Measurements from ENCODE around the gene TMOD4. TPM values are rescaled to one million over a fixed set of nuclear protein-coding genes. Genes with fewer than 3 reads are reported as not detected.
A peak's percentile ranks its signal among the peaks of the same experiment; 100 is the strongest.

Gene TMOD4
- total and polyA plus RNA-seq, 9 of the 15 experiments (the other 6 are each of a cell fraction or from before 2014, with no cell fraction given), result 0.18 to 1.8 (median 1.1) TPM; not detected in 1

GRCh38 chr1:151196292-151196800 lies 20.6 kb upstream of the TMOD4 start:
- H3K4me1 ChIP-seq (replicated peaks in 1 of 2; ENCODE audit: control insufficient read depth in 2 of 2, insufficient read depth in 2 of 2, low read length in 2 of 2), result peaks cover 11 to 15% of the 10 kb centered on the region in 2 experiments; a peak in 4 of 5 replicates
- H3K4me2 ChIP-seq (ENCODE audit: insufficient read depth, low read length), result peak overlapping the region; percentile 27; the same call in 1 of the 2 replicates
- ChIA-PET CTCF (ENCODE audit: low intra/inter-chr PET ratio) (interaction anchor here (1.5 to 1.7 kb wide), 2 partner anchors 55 to 58 kb away, joined by 3 to 8 read pairs; partner anchors contain the start of gene PSMD4), POLR2A (interaction anchor here (1.0 kb wide), 1 partner anchor 87 kb away, joined by 3 read pairs; no protein-coding TSS in a partner anchor)
- H3K27ac ChIP-seq (ENCODE audit: extremely low read depth, low read depth, low read length), result peak overlapping the region; percentile 30; the same call in 2 of the 3 replicates
- peak overlapping the region in 1 of 2 experiments; percentile 44; a peak in 2 of 4 replicates for H3K9ac ChIP-seq (ENCODE audit: insufficient read depth in 1 of 2, low read depth in 2 of 2, low read length in 2 of 2)
- H2AFZ ChIP-seq (ENCODE audit: low read depth, low read length), result peak overlapping the region; percentile 96
- BruUV-seq (replicated peaks), result no TSS peak
- intact Hi-C loops (cut with micrococcal nuclease), result loop anchor here (1.0 to 10.0 kb wide), 3 partner anchors 55 to 188 kb away; no protein-coding TSS in a partner anchor
- FAIRE-seq (peak; percentile 74), DNase-seq (ENCODE audit: extremely low read depth in 1 of 4, low spot score in 3 of 4) (peak; percentile 29 to 82 (median 47)), ATAC-seq (peak; percentile 60)
- no peaks in the 10 kb centered on the region for H3K9me1 ChIP-seq (ENCODE audit: control insufficient read depth, insufficient read depth, low read length)
- peaks cover 27% of the 10 kb centered on the region for H3K79me2 ChIP-seq (ENCODE audit: control insufficient read depth, insufficient read depth, low read length)
- no peak overlapping the region for H3K4me3 ChIP-seq
- in situ Hi-C loops (cut with MboI), result no loop called here
- H3K9me3 ChIP-seq (replicated peaks; ENCODE audit: control insufficient read depth, insufficient read depth, low read depth, low read length), result no peaks in the 10 kb centered on the region
- H4K20me1 ChIP-seq (replicated peaks; ENCODE audit: control insufficient read depth, insufficient read depth, low read length), result no peaks in the 10 kb centered on the region
- H3K36me3 ChIP-seq (ENCODE audit: control insufficient read depth, insufficient read depth, low read length), result no peaks in the 10 kb centered on the region
- WGBS (ENCODE audit: insufficient coverage, low coverage, missing lambda C conversion rate), result 37% methylated on average over 14 of the region's 14 CpGs
- H3K27me3 ChIP-seq (ENCODE audit: control insufficient read depth in 2 of 2, insufficient read depth in 2 of 2, low read length in 2 of 2), result no peaks in the 10 kb centered on the region
- TF ChIP-seq REST (IDR thresholded peaks at IDR 0.05; ENCODE audit: borderline replicate concordance), result peak; percentile 65; the same call in 1 of the 2 replicates
- no peak for TF ChIP-seq REST (CRISPR knock-in tag; IDR thresholded peaks at IDR 0.05; ENCODE audit: low read depth)
- TF ChIP-seq IRF2 (CRISPR knock-in tag; IDR thresholded peaks at IDR 0.05), result no peak
- TF ChIP-seq SAFB2 (IDR thresholded peaks at IDR 0.05; ENCODE audit: borderline replicate concordance, low read depth, low read length, severe bottlenecking), result no peak
- peak; percentile 41; the same call in 1 of the 2 replicates for TF ChIP-seq CC2D1A (IDR thresholded peaks at IDR 0.05)
- no peak for TF ChIP-seq COPS2 (conservative IDR thresholded peaks at IDR 0.05)
- TF ChIP-seq CBX3 (IDR thresholded peaks at IDR 0.05; ENCODE audit: borderline replicate concordance in 1 of 2, low read length in 2 of 2), result 0 out of 3 replicates have a peak, but pooled peaks of 1 of the 2 experiments have one; percentile 38
- peak; percentile 62; the same call in 1 of the 2 replicates for TF ChIP-seq ARID3A (IDR thresholded peaks at IDR 0.05; ENCODE audit: borderline replicate concordance, low read depth, low read length)
- no peak for TF ChIP-seq HDGF (IDR thresholded peaks at IDR 0.05)
